Activated CD8-positive, alpha-beta memory T cell treated with anti-CD3 and anti-CD28 coated beads, Interleukin-2, amount 10 ng/mL, durations not matched to agents 7 days and 5 days (primary cell): ENCODE data around the gene ZNF146. TPM values are rescaled to one million over a fixed set of nuclear protein-coding genes. Genes with fewer than 3 reads are reported as not detected.
A peak's percentile ranks its signal among the peaks of the same experiment; 100 is the strongest.

Experiments
- ATAC-seq: fragments of 150-1000 bp; cut with Tn5 transposase; one replicate; pipeline ENCODE4 v1.10.0; 2021; ENCODE audit warnings: moderate library complexity
- CTCF ChIA-PET: fragments of 350-600 bp; sonication (Branson Sonifier 250); formaldehyde crosslinking; loops from one replicate; lab custom pipeline; 2021; ENCODE audit warnings: antibody characterized with exemption; lab: Charles Lee
- DNase-seq: peaks from one replicate; pipeline ENCODE4 v3.0.0-alpha.2; 2020
- H3K27ac Mint-ChIP-seq: one replicate; pipeline ENCODE4 v1.8.0; 2021; ENCODE audit warnings: mild to moderate bottlenecking, mixed read lengths
- H3K27me3 Mint-ChIP-seq: one replicate; pipeline ENCODE4 v1.8.0; 2021; ENCODE audit warnings: mixed read lengths
- H3K36me3 Mint-ChIP-seq: one replicate; pipeline ENCODE4 v1.8.0; 2021; ENCODE audit warnings: mild to moderate bottlenecking, mixed read lengths
- H3K4me1 Mint-ChIP-seq: one replicate; pipeline ENCODE4 v1.8.0; 2021; ENCODE audit warnings: mixed read lengths
- H3K4me3 Mint-ChIP-seq: one replicate; pipeline ENCODE4 v1.8.0; 2021; ENCODE audit warnings: mild to moderate bottlenecking, moderate library complexity, mixed read lengths
- H3K9me3 Mint-ChIP-seq: one replicate; pipeline ENCODE4 v1.8.0; 2022; ENCODE audit warnings: low read depth, mixed read lengths
- total RNA-seq, 2 experiments: library from RNA; stranded (reverse); gene quantifications; one replicate each; pipeline ENCODE4 v1.2.3, GENCODE V29; 2021

ZNF146 gene
- total RNA-seq, 2 experiments from 2014 or later, result 55.1 to 75.6 TPM

GRCh38 chr19:36245210-36246005 is 30.5 kb downstream of the ZNF146 start:
- CTCF ChIA-PET, result no interaction called here
- ATAC-seq (no peak), DNase-seq (no peak)
- Mint-ChIP-seq H3K4me3 (no peak overlapping the region), H3K4me1 (no peaks in the 10 kb centered on the region), H3K36me3 (peaks cover 21% of the 10 kb centered on the region), H3K9me3 (peaks cover 23% of the 10 kb centered on the region), H3K27me3 (peaks cover 8% of the 10 kb centered on the region), H3K27ac (no peak overlapping the region)

GRCh38 chr19:36246006-36246481 is 31.1 kb downstream of the ZNF146 start:
- peaks cover 18% of the 10 kb centered on the region for H3K36me3 Mint-ChIP-seq
- no peak overlapping the region for H3K27ac Mint-ChIP-seq
- H3K27me3 Mint-ChIP-seq, result peaks cover 8% of the 10 kb centered on the region
- DNase-seq (no peak), ATAC-seq (no peak)
- H3K4me1 Mint-ChIP-seq, result no peaks in the 10 kb centered on the region
- no peak overlapping the region for H3K4me3 Mint-ChIP-seq
- CTCF ChIA-PET, result no interaction called here
- peaks cover 23% of the 10 kb centered on the region for H3K9me3 Mint-ChIP-seq

GRCh38 chr19:36252047-36252446 is 37.1 kb downstream of the ZNF146 start:
- peaks cover 6% of the 10 kb centered on the region for H3K36me3 Mint-ChIP-seq
- DNase-seq, result no peak
- ATAC-seq, result no peak
- CTCF ChIA-PET, result no interaction called here
- no peak overlapping the region for H3K27ac Mint-ChIP-seq
- H3K9me3 Mint-ChIP-seq, result peaks cover 13% of the 10 kb centered on the region
- no peak overlapping the region for H3K4me3 Mint-ChIP-seq
- no peaks in the 10 kb centered on the region for H3K4me1 Mint-ChIP-seq
- H3K27me3 Mint-ChIP-seq, result no peaks in the 10 kb centered on the region

- Mint-ChIP-seq H3K4me3 (no peak overlapping the region), H3K27me3 (no peaks in the 10 kb centered on the region), H3K9me3 (peaks cover 8% of the 10 kb centered on the region), H3K27ac (no peak overlapping the region), H3K36me3 (peaks cover 9% of the 10 kb centered on the region), H3K4me1 (no peaks in the 10 kb centered on the region)
- ATAC-seq, result no peak
- DNase-seq, result no peak
- CTCF ChIA-PET, result no interaction called here
Measured at GRCh38 chr19:36254848-36255247, 39.9 kb downstream of the ZNF146 start.

- no peaks in the 10 kb centered on the region for H3K4me1 Mint-ChIP-seq
Measured at GRCh38 chr19:36255316-36255715, 40.4 kb downstream of the ZNF146 start.

GRCh38 chr19:36256064-36256463 is 41.2 kb downstream of the ZNF146 start:
- no peaks in the 10 kb centered on the region for H3K27me3 Mint-ChIP-seq
- CTCF ChIA-PET, result no interaction called here
- H3K27ac Mint-ChIP-seq, result no peak overlapping the region
- H3K9me3 Mint-ChIP-seq, result peaks cover 8% of the 10 kb centered on the region
- H3K4me1 Mint-ChIP-seq, result no peaks in the 10 kb centered on the region
- peaks cover 9% of the 10 kb centered on the region for H3K36me3 Mint-ChIP-seq
- DNase-seq, result no peak
- H3K4me3 Mint-ChIP-seq, result no peak overlapping the region
- ATAC-seq, result no peak

More at GRCh38 chr19:36255316-36255715, 40.4 kb downstream of the ZNF146 start:
- DNase-seq, result no peak
- Mint-ChIP-seq H3K27ac (no peak overlapping the region), H3K4me3 (no peak overlapping the region), H3K27me3 (no peaks in the 10 kb centered on the region), H3K36me3 (peaks cover 9% of the 10 kb centered on the region), H3K9me3 (peaks cover 8% of the 10 kb centered on the region)
- CTCF ChIA-PET, result no interaction called here
- no peak for ATAC-seq

GRCh38 chr19:36256853-36257519 is 42.1 kb downstream of the ZNF146 start:
- H3K36me3 Mint-ChIP-seq, result peaks cover 9% of the 10 kb centered on the region
- H3K4me3 Mint-ChIP-seq, result no peak overlapping the region
- no peak overlapping the region for H3K27ac Mint-ChIP-seq
- H3K4me1 Mint-ChIP-seq, result no peaks in the 10 kb centered on the region
- no peaks in the 10 kb centered on the region for H3K27me3 Mint-ChIP-seq
- CTCF ChIA-PET, result no interaction called here
- ATAC-seq (no peak), DNase-seq (peak; percentile 14)
- peaks cover 6% of the 10 kb centered on the region for H3K9me3 Mint-ChIP-seq

- CTCF ChIA-PET, result no interaction called here
- no peak overlapping the region for H3K27ac Mint-ChIP-seq
- peaks cover 9% of the 10 kb centered on the region for H3K36me3 Mint-ChIP-seq
- ATAC-seq (no peak), DNase-seq (peak; percentile 16)
- H3K9me3 Mint-ChIP-seq, result peaks cover 6% of the 10 kb centered on the region
- H3K4me1 Mint-ChIP-seq, result no peaks in the 10 kb centered on the region
- no peak overlapping the region for H3K4me3 Mint-ChIP-seq
- H3K27me3 Mint-ChIP-seq, result no peaks in the 10 kb centered on the region
Measured at GRCh38 chr19:36257520-36257876, 42.6 kb downstream of the ZNF146 start.

- no peaks in the 10 kb centered on the region for H3K4me1 Mint-ChIP-seq
- CTCF ChIA-PET, result no interaction called here
- ATAC-seq (no peak), DNase-seq (peak; percentile 26)
- H3K27me3 Mint-ChIP-seq, result no peaks in the 10 kb centered on the region
- no peak overlapping the region for H3K4me3 Mint-ChIP-seq
- H3K36me3 Mint-ChIP-seq, result peaks cover 9% of the 10 kb centered on the region
- no peak overlapping the region for H3K27ac Mint-ChIP-seq
- H3K9me3 Mint-ChIP-seq, result peaks cover 7% of the 10 kb centered on the region
Measured at GRCh38 chr19:36258028-36258875, 43.3 kb downstream of the ZNF146 start.

GRCh38 chr19:36259211-36259610 is 44.3 kb downstream of the ZNF146 start:
- Mint-ChIP-seq H3K4me1 (no peaks in the 10 kb centered on the region), H3K27me3 (no peaks in the 10 kb centered on the region), H3K9me3 (peaks cover 14% of the 10 kb centered on the region), H3K27ac (no peak overlapping the region), H3K36me3 (peaks cover 9% of the 10 kb centered on the region), H3K4me3 (no peak overlapping the region)
- no peak for ATAC-seq
- CTCF ChIA-PET, result no interaction called here
- DNase-seq, result peak; percentile 15

- no peak overlapping the region for H3K4me3 Mint-ChIP-seq
- ATAC-seq (no peak), DNase-seq (no peak)
- H3K36me3 Mint-ChIP-seq, result peaks cover 2% of the 10 kb centered on the region
- peaks cover 12% of the 10 kb centered on the region for H3K9me3 Mint-ChIP-seq
- H3K27me3 Mint-ChIP-seq, result no peaks in the 10 kb centered on the region
- H3K4me1 Mint-ChIP-seq, result no peaks in the 10 kb centered on the region
- CTCF ChIA-PET, result no interaction called here
- H3K27ac Mint-ChIP-seq, result no peak overlapping the region
Measured at GRCh38 chr19:36265064-36265463, 50.2 kb downstream of the ZNF146 start.

- CTCF ChIA-PET, result no interaction called here
- no peak overlapping the region for H3K4me3 Mint-ChIP-seq
- H3K4me1 Mint-ChIP-seq, result no peaks in the 10 kb centered on the region
- no peaks in the 10 kb centered on the region for H3K27me3 Mint-ChIP-seq
- H3K27ac Mint-ChIP-seq, result no peak overlapping the region
- DNase-seq (no peak), ATAC-seq (no peak)
- peaks cover 12% of the 10 kb centered on the region for H3K9me3 Mint-ChIP-seq
- peaks cover 2% of the 10 kb centered on the region for H3K36me3 Mint-ChIP-seq
Measured at GRCh38 chr19:36265856-36266374, 51.0 kb downstream of the ZNF146 start.

- DNase-seq (no peak), ATAC-seq (no peak)
- no peaks in the 10 kb centered on the region for H3K27me3 Mint-ChIP-seq
- no peak overlapping the region for H3K27ac Mint-ChIP-seq
- no peak overlapping the region for H3K4me3 Mint-ChIP-seq
- CTCF ChIA-PET, result no interaction called here
- H3K36me3 Mint-ChIP-seq, result peaks cover 2% of the 10 kb centered on the region
- H3K4me1 Mint-ChIP-seq, result no peaks in the 10 kb centered on the region
- H3K9me3 Mint-ChIP-seq, result peaks cover 12% of the 10 kb centered on the region
Measured at GRCh38 chr19:36266375-36266961, 51.6 kb downstream of the ZNF146 start.
